ENCODE measurements around the gene RAD51B. TPM values are rescaled to one million over a fixed set of nuclear protein-coding genes. Genes with fewer than 3 reads are reported as not detected.
"Not testable (repeated sequence)": the region's sequence is repeated elsewhere in the genome, so short reads cannot be mapped to it uniquely, and the experiment has no call there.

Gene RAD51B
- total RNA-seq, 5 donors from 2014 or later (not counting 1 experiment from before 2014, with no cell fraction given): 25.4 to 47.9 (median 30.0) TPM

DNA sequence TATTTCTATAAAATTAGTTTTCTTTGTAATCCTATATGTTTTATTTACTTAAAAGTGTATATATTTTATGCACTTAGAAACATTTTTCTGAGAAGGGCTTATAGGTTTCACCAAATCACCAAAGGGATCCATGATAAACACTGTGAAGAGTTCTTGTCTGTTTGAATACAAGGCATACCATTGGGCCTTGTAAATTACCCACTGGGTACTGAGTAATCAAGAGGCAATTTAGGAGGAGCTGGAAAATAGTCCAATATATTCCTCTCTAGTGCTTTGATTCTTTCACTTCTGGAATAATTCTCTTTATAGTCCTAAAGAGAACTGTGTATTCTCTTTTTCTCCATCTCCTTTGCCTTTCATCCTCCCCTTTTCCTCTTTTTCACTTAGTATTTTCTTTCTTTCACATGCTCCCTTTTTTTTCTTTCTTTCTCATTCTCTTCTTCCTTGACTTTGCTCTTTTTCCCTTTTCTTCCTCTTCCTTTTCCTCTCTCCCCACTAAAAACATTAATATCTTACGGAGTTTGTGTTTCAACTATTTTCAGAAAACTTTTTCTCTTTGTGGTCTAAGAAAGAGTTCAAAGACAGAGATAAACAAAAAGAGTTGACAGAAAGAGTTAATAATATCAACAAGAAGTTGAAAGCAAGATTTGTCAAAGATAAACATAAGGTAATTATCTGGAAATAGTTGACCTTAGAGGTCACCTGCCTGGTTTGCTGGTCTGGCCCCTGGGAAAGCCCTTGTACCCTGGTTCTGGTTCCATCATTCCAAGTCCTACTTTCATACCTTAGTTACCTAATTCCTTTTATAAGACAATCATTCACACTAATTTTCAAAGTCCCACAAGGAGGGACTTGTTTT lies 435.3 kb downstream of the RAD51B start:
- Histone ChIP-seq H3K27me3 (replicated peaks in 1 of 2; ENCODE audit: control insufficient read depth in 2 of 2, extremely low read depth in 1 of 2, insufficient read depth in 2 of 2, low read length in 1 of 2) (no peaks in the 10 kb centered on the region), H3K36me3 (ENCODE audit: control insufficient read depth in 2 of 2, extremely low read depth in 1 of 2, insufficient read depth in 1 of 2, low read length in 1 of 2) (no peaks in the 10 kb centered on the region), H3K9me3 (no peaks in the 10 kb centered on the region), H3K4me3 (ENCODE audit: control insufficient read depth in 1 of 2, extremely low read depth in 1 of 2, low read length in 1 of 2) (no peak overlapping the region), H3K27ac (ENCODE audit: low read length) (no peak overlapping the region), H3K4me1 (ENCODE audit: control insufficient read depth in 1 of 2, extremely low read depth in 1 of 2, insufficient read depth in 2 of 2, low read length in 2 of 2) (peaks cover 11 to 48% of the 10 kb centered on the region in 2 experiments)
- H3K27ac Mint-ChIP-seq: peak overlapping the region; percentile 16 to 56
- ChIA-PET CTCF (no interaction called here), POLR2A (interaction anchor here in 1 of 2 donors (0.6 kb wide), 1 partner anchor 651 kb away, joined by 3 read pairs; no protein-coding TSS in a partner anchor)
- H3K9me3 Mint-ChIP-seq: no peaks in the 10 kb centered on the region
- DNase-seq: no peak
- no peaks in the 10 kb centered on the region for H3K36me3 Mint-ChIP-seq
- peaks cover 53 to 76% (median 67%) of the 10 kb centered on the region in 3 donors for H3K4me1 Mint-ChIP-seq
- H3K27me3 Mint-ChIP-seq: no peaks in the 10 kb centered on the region
- no peak overlapping the region for H3K4me3 Mint-ChIP-seq
- ATAC-seq (replicated peaks in 1 of 4): no peak
- no CpG with 5 or more reads among the region's 1 CpG for WGBS (ENCODE audit: insufficient coverage)

DNA sequence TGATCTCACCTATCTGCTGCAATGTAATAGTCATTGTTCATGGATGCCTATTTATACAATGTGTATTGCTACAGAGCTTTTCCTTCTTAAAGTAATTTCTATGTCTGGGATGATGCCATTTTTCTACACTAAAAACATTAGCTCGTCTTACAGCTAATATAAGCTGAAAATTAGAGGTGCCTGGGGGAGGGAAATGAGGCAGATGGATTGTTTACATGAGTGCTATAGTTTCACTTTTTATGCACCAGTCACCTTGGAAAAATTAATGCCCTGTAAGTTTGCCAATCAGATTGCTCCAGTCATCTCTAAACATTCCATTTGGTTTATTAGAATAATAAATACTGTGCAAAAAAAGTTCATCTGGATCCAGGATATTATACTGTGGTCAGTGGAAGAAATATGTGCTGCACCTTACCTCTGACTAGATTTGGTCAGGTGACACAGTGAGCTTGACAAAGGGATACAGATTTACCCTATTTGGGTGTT lies 436.2 kb downstream of the RAD51B start:
- no CpG with 5 or more reads among the region's 1 CpG for WGBS (ENCODE audit: insufficient coverage)
- CTCF ChIA-PET: interaction anchor here in 1 of 2 donors (0.6 to 1.2 kb wide), 2 partner anchors 111 to 561 kb away, joined by 3 to 5 read pairs; no protein-coding TSS in a partner anchor

DNA sequence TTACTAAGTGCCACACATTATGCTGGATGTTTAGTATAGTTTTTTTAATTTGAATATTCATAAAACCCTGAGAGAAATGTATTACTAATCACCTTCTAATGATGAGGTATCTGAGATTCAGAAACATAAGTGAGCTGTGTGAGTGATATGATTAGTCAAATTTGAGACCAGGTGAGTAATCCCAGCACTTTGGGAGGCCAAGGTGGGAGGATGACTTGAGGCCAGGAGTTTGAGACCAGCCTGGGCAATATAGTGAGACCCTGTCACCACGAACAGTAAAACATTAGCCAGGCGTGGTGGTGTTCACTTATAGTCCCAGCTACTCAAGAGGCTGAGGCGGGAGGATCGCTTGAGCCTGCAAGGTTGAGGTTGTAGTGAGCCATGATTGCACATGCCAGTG lies 438.4 kb downstream of the RAD51B start:
- Histone ChIP-seq H3K36me3 (ENCODE audit: control insufficient read depth in 2 of 2, extremely low read depth in 1 of 2, insufficient read depth in 1 of 2, low read length in 1 of 2) (no peaks in the 10 kb centered on the region), H3K27ac (ENCODE audit: low read length) (no peak overlapping the region), H3K27me3 (replicated peaks in 1 of 2; ENCODE audit: control insufficient read depth in 2 of 2, extremely low read depth in 1 of 2, insufficient read depth in 2 of 2, low read length in 1 of 2) (no peaks in the 10 kb centered on the region), H3K4me1 (ENCODE audit: control insufficient read depth in 1 of 2, extremely low read depth in 1 of 2, insufficient read depth in 2 of 2, low read length in 2 of 2) (peaks cover 32 to 63% of the 10 kb centered on the region in 2 experiments), H3K9me3 (no peaks in the 10 kb centered on the region), H3K4me3 (ENCODE audit: control insufficient read depth in 1 of 2, extremely low read depth in 1 of 2, low read length in 1 of 2) (no peak overlapping the region)
- Mint-ChIP-seq H3K27me3 (no peaks in the 10 kb centered on the region), H3K4me3 (no peak overlapping the region), H3K27ac (peak overlapping the region in 1 of 2 donors; percentile 7), H3K9me3 (no peaks in the 10 kb centered on the region), H3K36me3 (no peaks in the 10 kb centered on the region), H3K4me1 (peaks cover 63 to 87% (median 74%) of the 10 kb centered on the region in 3 donors)
- POLR2A ChIA-PET: interaction anchor here in 1 of 2 donors (0.5 kb wide), 1 partner anchor 535 kb away, joined by 16 read pairs; the partner anchor contains the start of gene ZFP36L1
- whole genome bisulfite sequencing (ENCODE audit: insufficient coverage): no CpG with 5 or more reads among the region's 4 CpGs
- DNase-seq: no peak
- CTCF ChIA-PET: interaction anchor here in 1 of 2 donors (1.1 kb wide), 1 partner anchor 12 kb away, joined by 3 read pairs; no protein-coding TSS in a partner anchor
- ATAC-seq (replicated peaks in 1 of 4): no peak

More for the DNA sequence above, 436.2 kb downstream of the RAD51B start:
- Mint-ChIP-seq H3K4me3 (no peak overlapping the region), H3K9me3 (no peaks in the 10 kb centered on the region), H3K4me1 (peaks cover 57 to 78% (median 67%) of the 10 kb centered on the region in 3 donors), H3K27ac (peak overlapping the region in 1 of 2 donors; percentile 41), H3K27me3 (no peaks in the 10 kb centered on the region), H3K36me3 (no peaks in the 10 kb centered on the region)
- Histone ChIP-seq H3K4me1 (ENCODE audit: control insufficient read depth in 1 of 2, extremely low read depth in 1 of 2, insufficient read depth in 2 of 2, low read length in 2 of 2) (peaks cover 18 to 56% of the 10 kb centered on the region in 2 experiments), H3K27ac (ENCODE audit: low read length) (no peak overlapping the region), H3K27me3 (replicated peaks in 1 of 2; ENCODE audit: control insufficient read depth in 2 of 2, extremely low read depth in 1 of 2, insufficient read depth in 2 of 2, low read length in 1 of 2) (no peaks in the 10 kb centered on the region), H3K9me3 (no peaks in the 10 kb centered on the region), H3K36me3 (ENCODE audit: control insufficient read depth in 2 of 2, extremely low read depth in 1 of 2, insufficient read depth in 1 of 2, low read length in 1 of 2) (no peaks in the 10 kb centered on the region), H3K4me3 (ENCODE audit: control insufficient read depth in 1 of 2, extremely low read depth in 1 of 2, low read length in 1 of 2) (no peak overlapping the region)
- POLR2A ChIA-PET: no interaction called here
- DNase-seq (no peak), ATAC-seq (replicated peaks in 1 of 4) (no peak)

DNA sequence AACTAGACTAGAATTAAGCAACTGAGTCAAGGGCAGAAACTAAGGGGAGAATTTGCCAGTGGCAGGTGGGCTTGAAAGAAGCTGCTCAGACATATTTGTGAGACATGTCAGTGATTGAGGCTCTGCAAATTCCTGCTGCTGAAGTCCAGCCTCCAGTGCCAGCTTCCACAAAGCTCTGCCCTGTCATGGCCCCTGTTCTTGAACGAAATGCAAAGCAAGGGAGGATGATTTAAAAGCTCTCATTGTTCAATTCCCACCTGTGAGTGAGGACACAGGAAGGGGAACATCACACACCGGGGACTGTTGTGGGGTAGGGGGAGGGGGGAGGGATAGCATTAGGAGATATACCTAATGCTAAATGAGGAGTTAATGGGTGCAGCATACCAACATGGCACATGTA lies 439.4 kb downstream of the RAD51B start:
- not testable (repeated sequence) for H3K36me3 ChIP-seq (ENCODE audit: control insufficient read depth in 2 of 2, extremely low read depth in 1 of 2, insufficient read depth in 1 of 2, low read length in 1 of 2); ATAC-seq (replicated peaks in 1 of 4); H3K4me3 ChIP-seq (ENCODE audit: control insufficient read depth in 1 of 2, extremely low read depth in 1 of 2, low read length in 1 of 2); H3K9me3 Mint-ChIP-seq; H3K27ac ChIP-seq (ENCODE audit: low read length); H3K27me3 ChIP-seq (replicated peaks in 1 of 2; ENCODE audit: control insufficient read depth in 2 of 2, extremely low read depth in 1 of 2, insufficient read depth in 2 of 2, low read length in 1 of 2); H3K9me3 ChIP-seq; DNase-seq; H3K36me3 Mint-ChIP-seq; H3K27me3 Mint-ChIP-seq
- peaks cover 33 to 68% of the 10 kb centered on the region in 2 experiments for H3K4me1 ChIP-seq (ENCODE audit: control insufficient read depth in 1 of 2, extremely low read depth in 1 of 2, insufficient read depth in 2 of 2, low read length in 2 of 2)
- ChIA-PET CTCF (interaction anchor here (0.5 to 2.4 kb wide), 4 partner anchors 9 to 532 kb away, joined by 3 to 13 read pairs (median 4); no protein-coding TSS in a partner anchor), POLR2A (interaction anchor here in 1 of 2 donors (0.6 kb wide), 1 partner anchor 547 kb away, joined by 3 read pairs; no protein-coding TSS in a partner anchor)
- Mint-ChIP-seq H3K27ac (peak overlapping the region; percentile 71 to 77), H3K4me3 (peak overlapping the region in 1 of 3 donors; percentile 38), H3K4me1 (peaks cover 64 to 88% (median 75%) of the 10 kb centered on the region in 3 donors)
- WGBS (ENCODE audit: insufficient coverage): no CpG with 5 or more reads among the region's 2 CpGs

DNA sequence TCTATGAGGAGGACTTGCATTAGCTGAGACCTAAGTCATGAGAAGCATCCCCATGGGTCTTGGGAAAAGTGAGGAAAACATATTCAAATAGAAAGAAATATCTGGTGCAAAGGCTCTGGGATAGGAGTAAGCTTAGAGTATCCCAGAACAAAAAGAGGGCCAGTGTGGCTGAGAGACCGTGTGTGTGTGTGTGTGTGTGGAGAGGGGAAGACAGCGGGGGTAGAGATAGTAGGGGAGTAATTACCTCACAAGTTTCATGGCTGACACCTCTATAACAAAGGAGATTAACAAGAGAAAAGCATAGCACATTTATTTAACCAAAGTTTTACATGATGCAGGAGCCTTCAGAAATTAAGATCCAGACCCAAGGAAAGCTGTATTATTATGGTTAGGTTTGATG lies 440.5 kb downstream of the RAD51B start:
- peak overlapping the region in 1 of 3 donors; percentile 63 for H3K4me3 Mint-ChIP-seq
- no peaks in the 10 kb centered on the region for H3K9me3 Mint-ChIP-seq
- Histone ChIP-seq H3K4me3 (ENCODE audit: control insufficient read depth in 1 of 2, extremely low read depth in 1 of 2, low read length in 1 of 2) (no peak overlapping the region), H3K4me1 (ENCODE audit: control insufficient read depth in 1 of 2, extremely low read depth in 1 of 2, insufficient read depth in 2 of 2, low read length in 2 of 2) (peaks cover 33 to 64% of the 10 kb centered on the region in 2 experiments), H3K27ac (ENCODE audit: low read length) (peak overlapping the region; percentile 59), H3K9me3 (no peaks in the 10 kb centered on the region), H3K36me3 (ENCODE audit: control insufficient read depth in 2 of 2, extremely low read depth in 1 of 2, insufficient read depth in 1 of 2, low read length in 1 of 2) (no peaks in the 10 kb centered on the region), H3K27me3 (replicated peaks in 1 of 2; ENCODE audit: control insufficient read depth in 2 of 2, extremely low read depth in 1 of 2, insufficient read depth in 2 of 2, low read length in 1 of 2) (no peaks in the 10 kb centered on the region)
- H3K4me1 Mint-ChIP-seq: peaks cover 62 to 86% (median 72%) of the 10 kb centered on the region in 3 donors
- ATAC-seq (replicated peaks in 1 of 4) (no peak), DNase-seq (no peak)
- ChIA-PET POLR2A (interaction anchor here in 1 of 2 donors (0.6 kb wide), 1 partner anchor 141 kb away, joined by 3 read pairs; no protein-coding TSS in a partner anchor), CTCF (interaction anchor here (0.5 to 2.4 kb wide), 3 partner anchors 10 to 316 kb away, joined by 5 to 13 read pairs (median 6); no protein-coding TSS in a partner anchor)
- peak overlapping the region; percentile 81 to 91 for H3K27ac Mint-ChIP-seq
- no CpG with 5 or more reads among the region's 2 CpGs for WGBS (ENCODE audit: insufficient coverage)
- no peaks in the 10 kb centered on the region for H3K27me3 Mint-ChIP-seq
- no peaks in the 10 kb centered on the region for H3K36me3 Mint-ChIP-seq
